HepG2 (cell line): Measurements from ENCODE around the gene SLC26A9. TPM values are rescaled to one million over a fixed set of nuclear protein-coding genes. Genes with fewer than 3 reads are reported as not detected.

Experiments
- ATAC-seq: fragments of 200-7000 bp; cut with Tn5 transposase; 3 replicates; pipeline ENCODE4 v1.9.1; 2020; ENCODE audit warnings: mild to moderate bottlenecking, moderate library complexity
- BruUV-seq: library from RNA; stranded (reverse); fragments of 400-500 nt; replicated peaks from 2 replicates; lab custom pipeline; 2021; lab: Mats Ljungman, UMichigan
- CTCF ChIA-PET: fragments of 300-600 bp; formaldehyde crosslinking; extraction: SDS; loops from one replicate; lab custom pipeline; 2021; ENCODE audit warnings: low total read pairs, inconsistent platforms, low intra/inter-chr PET ratio; lab: Yijun Ruan, JAX
- POLR2A ChIA-PET: fragments of 350-600 bp; sonication (Branson Sonifier 250); formaldehyde crosslinking; loops from one replicate; lab custom pipeline; 2020; ENCODE audit warnings: antibody characterized with exemption, inconsistent platforms; lab: Yijun Ruan, JAX
- DNase-seq: peaks from one replicate; pipeline ENCODE4 v3.0.0-alpha.2; 2015; ENCODE audit warnings: low spot score
- FAIRE-seq: peaks from 3 replicates; lab custom pipeline; 2011; peaks lifted over from hg19 to GRCh38; lab: Jason Lieb, UNC
- H2AFZ ChIP-seq: one replicate; pipeline ENCODE4 v1.6.1; 2011; ENCODE audit warnings: low read length, inconsistent platforms
- H3K27ac ChIP-seq: fragments of 300-600 bp; 3 replicates; pipeline ENCODE4 v1.8.0; 2011; ENCODE audit warnings: mixed run types, mild to moderate bottlenecking, mixed read lengths, low read length, inconsistent platforms; ENCODE audit not compliant: insufficient read depth; ENCODE audit errors: extremely low read length
- H3K27me3 ChIP-seq, 2 experiments: fragments of 200-600 bp in 1 of 2; 2 replicates in 1 of 2; 3 replicates in 1 of 2; pipeline versions ENCODE4 v1.6.0 to v1.8.0; 2011; ENCODE audit warnings: low read length in 2 of 2, mild to moderate bottlenecking in 2 of 2, moderate library complexity in 2 of 2, inconsistent platforms in 1 of 2; ENCODE audit not compliant: insufficient read depth in 2 of 2, control insufficient read depth in 1 of 2
- H3K36me3 ChIP-seq, 2 experiments: fragments of 200-600 bp in 1 of 2; replicated peaks in 1 of 2; 2 replicates in 1 of 2; 3 replicates in 1 of 2; pipeline versions ENCODE4 v1.5.1 to v1.8.0; 2011; ENCODE audit warnings: low read length in 2 of 2, inconsistent platforms in 1 of 2; ENCODE audit not compliant: insufficient read depth in 2 of 2, control insufficient read depth in 1 of 2
- H3K4me1 ChIP-seq: 2 replicates; pipeline ENCODE4 v1.5.1; 2012; ENCODE audit warnings: low read length, inconsistent platforms; ENCODE audit not compliant: insufficient read depth
- H3K4me2 ChIP-seq: 2 replicates; pipeline ENCODE4 v1.6.0; 2011; ENCODE audit warnings: low read depth, low read length, inconsistent platforms
- H3K4me3 ChIP-seq, 3 experiments: fragments of 200-600 bp in 1 of 3; sonication (generic), shearing (Covaris generic) in 1 of 3; replicated peaks in 1 of 3; 2 replicates each; pipeline ENCODE4 v1.5.1; 2011 to 2016; ENCODE audit warnings: low read length in 3 of 3, inconsistent platforms in 2 of 3, low read depth in 2 of 3, mild to moderate bottlenecking in 2 of 3, control low read depth in 1 of 3, mixed read lengths in 1 of 3; ENCODE audit not compliant: insufficient read depth in 1 of 3
- H3K79me2 ChIP-seq: one replicate; pipeline ENCODE4 v1.6.1; 2011; ENCODE audit warnings: low read length, inconsistent platforms; ENCODE audit not compliant: insufficient read depth
- H3K9ac ChIP-seq: 2 replicates; pipeline ENCODE4 v1.6.0; 2011; ENCODE audit warnings: mild to moderate bottlenecking, low read depth, low read length, inconsistent platforms; ENCODE audit not compliant: insufficient read depth
- H3K9me3 ChIP-seq: 2 replicates; pipeline ENCODE4 v1.5.1; 2012; ENCODE audit warnings: mild to moderate bottlenecking, low read length
- H4K20me1 ChIP-seq: 2 replicates; pipeline ENCODE4 v1.6.0; 2011; ENCODE audit warnings: inconsistent platforms, mild to moderate bottlenecking, low read length, moderate library complexity; ENCODE audit not compliant: insufficient read depth
- HMG20A ChIP-seq: IDR thresholded peaks from 2 replicates; pipeline ENCODE4 v1.6.1; 2016; ENCODE audit warnings: borderline replicate concordance
- KDM6A ChIP-seq: IDR thresholded peaks from 2 replicates; pipeline ENCODE4 v1.6.1; 2016; ENCODE audit warnings: low read depth
- NR2F6 ChIP-seq, 2 experiments: IDR thresholded peaks; 2 replicates each; pipeline ENCODE4 v1.6.1; 2016; ENCODE audit warnings: antibody characterized with exemption in 1 of 2, mild to moderate bottlenecking in 1 of 2
- XRCC5 ChIP-seq: fragments of 200-400 bp; formaldehyde crosslinking; optimal IDR thresholded peaks from 2 replicates; pipeline ENCODE3; 2017; ENCODE audit warnings: mild to moderate bottlenecking, low read length
- ZNF138 ChIP-seq: sonication (generic); formaldehyde crosslinking; IDR thresholded peaks from 2 replicates; pipeline ENCODE4 v1.5.0; 2020; ENCODE audit warnings: mild to moderate bottlenecking, low read depth, missing genetic modification reagents
- ZNF333 ChIP-seq: sonication (generic); formaldehyde crosslinking; IDR thresholded peaks from 2 replicates; pipeline ENCODE4 v1.4.0; 2020; ENCODE audit warnings: mild to moderate bottlenecking, missing genetic modification reagents, borderline replicate concordance
- ZNF678 ChIP-seq: sonication (generic); formaldehyde crosslinking; IDR thresholded peaks from 2 replicates; pipeline ENCODE4 v1.4.0; 2020; ENCODE audit warnings: mild to moderate bottlenecking, missing genetic modification reagents
- ZNF775 ChIP-seq: sonication (generic); formaldehyde crosslinking; IDR thresholded peaks from 2 replicates; pipeline ENCODE4 v1.4.0; 2020; ENCODE audit warnings: missing genetic modification reagents, mild to moderate bottlenecking, moderate library complexity, borderline replicate concordance
- WGBS: methylation state at CpG from one replicate; pipeline ENCODE4 v1.1.6; 2017; ENCODE audit warnings: low lambda C conversion rate; 5-methylcytosine and 5-hydroxymethylcytosine counted together
- in situ Hi-C: cut with HindIII; loops from 2 replicates; pipeline ENCODE4 v1.10.0; 2017; ENCODE audit warnings: low pct_unique_long_range_greater_than_20kb; ENCODE audit not compliant: extremely low pct_ligation_motif_present
- intact Hi-C: fragments of 100-400 bp; cut with micrococcal nuclease; formaldehyde crosslinking; loops from one replicate; pipeline ENCODE4 v1.10.0; 2022; ENCODE audit not compliant: unreplicated experiment
- polyA plus RNA-seq, 8 experiments: library from polyadenylated mRNA; depleted of rRNA in 3 of 8; stranded (reverse) in 7 of 8; unstranded in 1 of 8; fragments of >200 nt; fragmentation: Illumina TruSeq in 4 of 8; extraction: Trizol in 4 of 8; gene quantifications; 2 replicates each; pipeline versions ENCODE4 v1.2.1 to v1.2.3, GENCODE V29; 2011 to 2016; ENCODE audit warnings: low read depth in 4 of 8, missing spikeins in 1 of 8, mixed read lengths in 1 of 8; ENCODE audit not compliant: insufficient read depth in 1 of 8
- total RNA-seq, 5 experiments: library from RNA; depleted of rRNA; stranded (reverse); fragments of >200 nt; fragmentation: Illumina TruSeq; extraction: Trizol; gene quantifications; 2 replicates each; pipeline ENCODE4 v1.2.3, GENCODE V29; 2016; ENCODE audit warnings: low read depth in 1 of 5
- TF ChIP-seq, protein P1 (sequence below): sonication (generic); formaldehyde crosslinking; IDR thresholded peaks from 2 replicates; pipeline ENCODE4 v1.8.1; 2023; ENCODE audit warnings: mild to moderate bottlenecking, missing genetic modification reagents
- TF ChIP-seq, protein P2 (sequence below): sonication (generic); formaldehyde crosslinking; IDR thresholded peaks from 2 replicates; pipeline ENCODE4 v1.4.0; 2020; ENCODE audit warnings: missing genetic modification reagents

Gene SLC26A9
- total and polyA plus RNA-seq, 2 of the 13 experiments (the other 11 are each of a cell fraction or from before 2014, with no cell fraction given) = 0.11 to 0.15 TPM

DNA sequence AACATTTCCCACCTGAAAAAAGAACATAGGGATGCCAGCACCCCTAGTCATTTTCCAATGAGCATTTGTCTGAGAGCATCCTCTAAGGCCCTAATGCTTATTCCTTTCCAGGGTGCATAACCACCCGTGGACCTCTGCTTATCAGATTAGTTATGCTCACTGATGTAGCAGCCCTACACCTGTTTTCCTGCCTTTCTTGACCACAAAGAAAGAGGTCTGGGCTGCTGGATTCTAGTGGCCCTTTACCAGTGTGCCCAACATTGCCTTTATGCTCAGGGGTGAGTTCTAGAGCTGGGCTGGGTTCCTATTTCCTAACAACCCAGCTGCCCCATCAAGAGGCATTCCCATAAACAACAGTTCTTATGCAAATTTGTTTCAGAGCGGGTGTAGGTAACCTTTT, 73.0 kb downstream of the SLC26A9 start:
- CTCF ChIA-PET = no interaction called here
- DNase-seq (no peak), ATAC-seq (no peak), FAIRE-seq (no peak)
- Histone ChIP-seq H3K36me3 (no peaks in the 10 kb centered on the region), H3K27ac (no peak overlapping the region), H4K20me1 (no peaks in the 10 kb centered on the region), H3K27me3 (no peaks in the 10 kb centered on the region; a peak in 2 of 5 replicates), H3K4me2 (no peak overlapping the region), H2AFZ (no peak overlapping the region), H3K9ac (no peak overlapping the region), H3K4me1 (no peaks in the 10 kb centered on the region), H3K9me3 (no peaks in the 10 kb centered on the region), H3K79me2 (no peaks in the 10 kb centered on the region), H3K4me3 (no peak overlapping the region)
- in situ Hi-C loops (no loop called here), intact Hi-C loops (no loop called here)
- TF ChIP-seq, protein P1, sequence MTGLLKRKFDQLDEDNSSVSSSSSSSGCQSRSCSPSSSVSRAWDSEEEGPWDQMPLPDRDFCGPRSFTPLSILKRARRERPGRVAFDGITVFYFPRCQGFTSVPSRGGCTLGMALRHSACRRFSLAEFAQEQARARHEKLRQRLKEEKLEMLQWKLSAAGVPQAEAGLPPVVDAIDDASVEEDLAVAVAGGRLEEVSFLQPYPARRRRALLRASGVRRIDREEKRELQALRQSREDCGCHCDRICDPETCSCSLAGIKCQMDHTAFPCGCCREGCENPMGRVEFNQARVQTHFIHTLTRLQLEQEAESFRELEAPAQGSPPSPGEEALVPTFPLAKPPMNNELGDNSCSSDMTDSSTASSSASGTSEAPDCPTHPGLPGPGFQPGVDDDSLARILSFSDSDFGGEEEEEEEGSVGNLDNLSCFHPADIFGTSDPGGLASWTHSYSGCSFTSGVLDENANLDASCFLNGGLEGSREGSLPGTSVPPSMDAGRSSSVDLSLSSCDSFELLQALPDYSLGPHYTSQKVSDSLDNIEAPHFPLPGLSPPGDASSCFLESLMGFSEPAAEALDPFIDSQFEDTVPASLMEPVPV (CRISPR knock-in tag) = no peak
- TF ChIP-seq KDM6A (no peak), ZNF138 (no peak), HMG20A (CRISPR knock-in tag) (no peak), NR2F6 (IDR thresholded peaks at IDR 0.05) (no peak), NR2F6 (CRISPR knock-in tag; IDR thresholded peaks at IDR 0.05) (no peak), ZNF775 (CRISPR knock-in tag) (no peak), XRCC5 (no peak), ZNF333 (CRISPR knock-in tag) (no peak), ZNF678 (CRISPR knock-in tag) (no peak)
- TF ChIP-seq, protein P2, sequence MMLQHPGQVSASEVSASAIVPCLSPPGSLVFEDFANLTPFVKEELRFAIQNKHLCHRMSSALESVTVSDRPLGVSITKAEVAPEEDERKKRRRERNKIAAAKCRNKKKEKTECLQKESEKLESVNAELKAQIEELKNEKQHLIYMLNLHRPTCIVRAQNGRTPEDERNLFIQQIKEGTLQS (CRISPR knock-in tag) = no peak
- POLR2A ChIA-PET = no interaction called here
- WGBS = 25% methylated on average over 2 of the region's 2 CpGs
- no TSS peak for BruUV-seq

Other genes with a start within 250 kb of the SLC26A9 start
- 117 and 194 TPM in 2 replicates for gene NUCKS1, start 193.3 kb downstream of the SLC26A9 start, total RNA-seq (2016; rRNA removed; fragmentation: Illumina TruSeq; extraction: Trizol)
- 25.1 and 35.5 TPM in 2 replicates for gene NUCKS1, start 193.3 kb downstream of the SLC26A9 start, polyA plus RNA-seq (2011; rRNA removed)
- 10.1 and 13.1 TPM in 2 replicates for gene RAB29, start 168.0 kb downstream of the SLC26A9 start, total RNA-seq (2016; rRNA removed; fragmentation: Illumina TruSeq; extraction: Trizol)
- 8.7 and 10.0 TPM in 2 replicates for gene RAB29, start 168.0 kb downstream of the SLC26A9 start, polyA plus RNA-seq (2011; rRNA removed)
- 1.3 and 2.2 TPM in 2 replicates for gene SLC41A1, start 130.3 kb downstream of the SLC26A9 start, total RNA-seq (2016; rRNA removed; fragmentation: Illumina TruSeq; extraction: Trizol)
- 4.2 and 4.6 TPM in 2 replicates for gene SLC41A1, start 130.3 kb downstream of the SLC26A9 start, polyA plus RNA-seq (2011; rRNA removed)
- not detected in 2 replicates for gene PM20D1, start 93.3 kb downstream of the SLC26A9 start, total RNA-seq (2016; rRNA removed; fragmentation: Illumina TruSeq; extraction: Trizol)
- not detected in 2 replicates for gene PM20D1, start 93.3 kb downstream of the SLC26A9 start, polyA plus RNA-seq (2011; rRNA removed)
- gene RAB7B, start 59.9 kb upstream of the SLC26A9 start, total RNA-seq (2016; rRNA removed; fragmentation: Illumina TruSeq; extraction: Trizol) = 0.34 and 0.46 TPM in 2 replicates
- gene RAB7B, start 59.9 kb upstream of the SLC26A9 start, polyA plus RNA-seq (2011; rRNA removed) = 0.05 and 0.39 TPM in 2 replicates
- gene CTSE, start 80.4 kb upstream of the SLC26A9 start, total RNA-seq (2016; rRNA removed; fragmentation: Illumina TruSeq; extraction: Trizol) = 0.69 and 0.95 TPM in 2 replicates
- gene CTSE, start 80.4 kb upstream of the SLC26A9 start, polyA plus RNA-seq (2011; rRNA removed) = 0.37 and 0.50 TPM in 2 replicates
- 1.6 and 2.7 TPM in 2 replicates for gene RHEX, start 109.7 kb upstream of the SLC26A9 start, total RNA-seq (2016; rRNA removed; fragmentation: Illumina TruSeq; extraction: Trizol)
- gene RHEX, start 109.7 kb upstream of the SLC26A9 start, polyA plus RNA-seq (2011; rRNA removed) = 1.3 and 1.4 TPM in 2 replicates
- not detected in 2 replicates for gene AVPR1B, start 173.9 kb upstream of the SLC26A9 start, total RNA-seq (2016; rRNA removed; fragmentation: Illumina TruSeq; extraction: Trizol)
- gene AVPR1B, start 173.9 kb upstream of the SLC26A9 start, polyA plus RNA-seq (2011; rRNA removed) = 0.05 and 0.07 TPM in 2 replicates